ENCODE measurements around the gene MFSD2A.

- TF ChIP-seq SMAD1 (IDR thresholded peaks at IDR 0.05; ENCODE audit: low read depth, partially characterized antibody) = no peak
- TF ChIP-seq RCOR1 (conservative IDR thresholded peaks at IDR 0.05; ENCODE audit: low read depth, low read length) = no peak
- no peak for TF ChIP-seq NFXL1 (IDR thresholded peaks at IDR 0.05; ENCODE audit: borderline replicate concordance)
- no peak for TF ChIP-seq EP300 (IDR thresholded peaks at IDR 0.05; ENCODE audit: borderline replicate concordance in 1 of 2, control insufficient read depth in 1 of 2, low read depth in 2 of 2, low read length in 2 of 2)
- no peak for TF ChIP-seq MXI1 (IDR thresholded peaks at IDR 0.05; ENCODE audit: low read depth, low read length)
- TF ChIP-seq ELK1 (IDR thresholded peaks at IDR 0.05; ENCODE audit: low read depth, low read length) = no peak
- no peak for TF ChIP-seq SKIL (IDR thresholded peaks at IDR 0.05; ENCODE audit: low read depth, poor library complexity, severe bottlenecking)
- TF ChIP-seq CBFB (IDR thresholded peaks at IDR 0.05; ENCODE audit: low read depth) = no peak
- no peak for TF ChIP-seq CTCF (IDR thresholded peaks at IDR 0.05 in 2 of 3, conservative IDR thresholded peaks at IDR 0.05 in 1 of 3; ENCODE audit: control insufficient read depth in 2 of 3, extremely low read depth in 1 of 3, insufficient read depth in 1 of 3, low read depth in 3 of 3, low read length in 3 of 3)
- TF ChIP-seq EGR1 (IDR thresholded peaks at IDR 0.05; ENCODE audit: borderline replicate concordance in 1 of 2, low read depth in 2 of 2, low read length in 2 of 2) = no peak
- no peak for TF ChIP-seq CHD2 (IDR thresholded peaks at IDR 0.05; ENCODE audit: borderline replicate concordance, low read depth, low read length)
- no peak for TF ChIP-seq BHLHE40 (IDR thresholded peaks at IDR 0.05; ENCODE audit: borderline replicate concordance in 1 of 2, low read depth in 2 of 2, low read length in 1 of 2)
Observed at GRCh38 chr1:39959651-39960333, 4.8 kb downstream of the MFSD2A start.

Measured in GM12878 (cell line).